ENCODE measurements around the gene C5orf15. TPM values are rescaled to one million over a fixed set of nuclear protein-coding genes. Genes with fewer than 3 reads are reported as not detected.
A peak's percentile ranks its signal among the peaks of the same experiment; 100 is the strongest.

Gene C5orf15
- 10 to 100 TPM; 33.4 to 33.8 TPM for total RNA-seq

- H3K36me3 Mint-ChIP-seq = peaks cover 45% of the 10 kb centered on the region
- peaks cover 6% of the 10 kb centered on the region for H3K9me3 Mint-ChIP-seq
Observed at GRCh38 chr5:133968204-133968980, at the start of gene C5orf15. TSS of gene C5orf15 (minus strand) at chr5:133968625. CDS start at chr5:133968584, 41 bp downstream.

GRCh38 chr5:134008266-134008749 is 39.9 kb upstream of the C5orf15 start:
- Mint-ChIP-seq H3K4me1 (peaks cover 16% of the 10 kb centered on the region), H3K4me3 (no peak overlapping the region), H3K27ac (no peak overlapping the region), H3K27me3 (peaks cover 7% of the 10 kb centered on the region), H3K36me3 (peaks cover 21% of the 10 kb centered on the region), H3K9me3 (no peaks in the 10 kb centered on the region)
- DNase-seq = no peak

More at GRCh38 chr5:133968204-133968980, at the start of gene C5orf15:
- Mint-ChIP-seq H3K27me3 (peaks cover 4% of the 10 kb centered on the region), H3K27ac (peak within 1 kb of the TSS; percentile 96), H3K4me3 (peak within 1 kb of the TSS; percentile 99), H3K4me1 (peaks cover 54% of the 10 kb centered on the region)
- DNase-seq = peak; percentile 93

GRCh38 chr5:134007581-134008265 is 39.3 kb upstream of the C5orf15 start:
- H3K36me3 Mint-ChIP-seq = peaks cover 27% of the 10 kb centered on the region
- no peak overlapping the region for H3K4me3 Mint-ChIP-seq
- no peaks in the 10 kb centered on the region for H3K9me3 Mint-ChIP-seq
- no peak overlapping the region for H3K27ac Mint-ChIP-seq
- peaks cover 16% of the 10 kb centered on the region for H3K4me1 Mint-ChIP-seq
- no peak for DNase-seq
- peaks cover 7% of the 10 kb centered on the region for H3K27me3 Mint-ChIP-seq

- Mint-ChIP-seq H3K4me1 (peaks cover 30% of the 10 kb centered on the region), H3K27ac (peak overlapping the region; percentile 94), H3K27me3 (no peaks in the 10 kb centered on the region), H3K9me3 (no peaks in the 10 kb centered on the region), H3K36me3 (peaks cover 41% of the 10 kb centered on the region), H3K4me3 (peak overlapping the region; percentile 91)
- no peak for DNase-seq
Observed at GRCh38 chr5:134006115-134006514, 37.7 kb upstream of the C5orf15 start.

GRCh38 chr5:134005417-134006061 is 37.1 kb upstream of the C5orf15 start:
- H3K27me3 Mint-ChIP-seq = no peaks in the 10 kb centered on the region
- H3K27ac Mint-ChIP-seq = peak overlapping the region; percentile 94
- peak; percentile 41 for DNase-seq
- no peaks in the 10 kb centered on the region for H3K9me3 Mint-ChIP-seq
- peaks cover 45% of the 10 kb centered on the region for H3K36me3 Mint-ChIP-seq
- peaks cover 33% of the 10 kb centered on the region for H3K4me1 Mint-ChIP-seq
- H3K4me3 Mint-ChIP-seq = peak overlapping the region; percentile 91

GRCh38 chr5:134004626-134005416 is 36.4 kb upstream of the C5orf15 start, which contains the start of gene VDAC1:
TSS of gene VDAC1 (minus strand) at chr5:134004975. CDS start at chr5:133993012, 11,963 bp downstream.
- peak within 1 kb of the TSS; percentile 94 for H3K27ac Mint-ChIP-seq
- peaks cover 37% of the 10 kb centered on the region for H3K4me1 Mint-ChIP-seq
- peaks cover 51% of the 10 kb centered on the region for H3K36me3 Mint-ChIP-seq
- H3K9me3 Mint-ChIP-seq = no peaks in the 10 kb centered on the region
- no peaks in the 10 kb centered on the region for H3K27me3 Mint-ChIP-seq
- H3K4me3 Mint-ChIP-seq = peak within 1 kb of the TSS; percentile 91
- DNase-seq = peak; percentile 88

GRCh38 chr5:134003817-134004625 is 35.6 kb upstream of the C5orf15 start:
- H3K9me3 Mint-ChIP-seq = no peaks in the 10 kb centered on the region
- peak overlapping the region; percentile 84 for H3K4me3 Mint-ChIP-seq
- DNase-seq = peak; percentile 68
- peak overlapping the region; percentile 93 for H3K27ac Mint-ChIP-seq
- peaks cover 54% of the 10 kb centered on the region for H3K36me3 Mint-ChIP-seq
- H3K27me3 Mint-ChIP-seq = no peaks in the 10 kb centered on the region
- H3K4me1 Mint-ChIP-seq = peaks cover 45% of the 10 kb centered on the region

GRCh38 chr5:134003064-134003816 is 34.8 kb upstream of the C5orf15 start:
- Mint-ChIP-seq H3K4me1 (peaks cover 48% of the 10 kb centered on the region), H3K27ac (peak overlapping the region; percentile 93), H3K4me3 (peak overlapping the region; percentile 84), H3K9me3 (no peaks in the 10 kb centered on the region), H3K27me3 (no peaks in the 10 kb centered on the region), H3K36me3 (peaks cover 54% of the 10 kb centered on the region)
- DNase-seq = peak; percentile 45

- no peaks in the 10 kb centered on the region for H3K9me3 Mint-ChIP-seq
Observed at GRCh38 chr5:134001938-134002731, 33.7 kb upstream of the C5orf15 start.

GRCh38 chr5:134000696-134001453 is 32.5 kb upstream of the C5orf15 start:
- Mint-ChIP-seq H3K27me3 (no peaks in the 10 kb centered on the region), H3K36me3 (peaks cover 45% of the 10 kb centered on the region), H3K9me3 (no peaks in the 10 kb centered on the region), H3K4me3 (no peak overlapping the region), H3K4me1 (peaks cover 52% of the 10 kb centered on the region), H3K27ac (no peak overlapping the region)
- DNase-seq = no peak

More at GRCh38 chr5:134001938-134002731, 33.7 kb upstream of the C5orf15 start:
- no peak for DNase-seq
- Mint-ChIP-seq H3K27ac (peak overlapping the region; percentile 93), H3K27me3 (no peaks in the 10 kb centered on the region), H3K36me3 (peaks cover 54% of the 10 kb centered on the region), H3K4me3 (peak overlapping the region; percentile 84), H3K4me1 (peaks cover 52% of the 10 kb centered on the region)

- peaks cover 52% of the 10 kb centered on the region for H3K4me1 Mint-ChIP-seq
- peaks cover 39% of the 10 kb centered on the region for H3K36me3 Mint-ChIP-seq
- no peaks in the 10 kb centered on the region for H3K27me3 Mint-ChIP-seq
- no peak for DNase-seq
- no peak overlapping the region for H3K27ac Mint-ChIP-seq
- no peak overlapping the region for H3K4me3 Mint-ChIP-seq
- H3K9me3 Mint-ChIP-seq = no peaks in the 10 kb centered on the region
Observed at GRCh38 chr5:134000091-134000511, 31.7 kb upstream of the C5orf15 start.

GRCh38 chr5:133998807-133999206 is 30.4 kb upstream of the C5orf15 start:
- Mint-ChIP-seq H3K27me3 (no peaks in the 10 kb centered on the region), H3K36me3 (peaks cover 39% of the 10 kb centered on the region), H3K4me1 (peaks cover 60% of the 10 kb centered on the region), H3K27ac (no peak overlapping the region), H3K9me3 (no peaks in the 10 kb centered on the region), H3K4me3 (no peak overlapping the region)
- DNase-seq = no peak

Data from activated naive CD8-positive, alpha-beta T cell treated with anti-CD3 and anti-CD28 coated beads for 36 hours (primary cell).